Epidermal melanocyte (primary cell): Measurements from ENCODE around the gene STARD13.
"Not testable (repeated sequence)": the region's sequence is repeated elsewhere in the genome, so short reads cannot be mapped to it uniquely, and the experiment has no call there.

Experiments
- DNase-seq: peaks from one replicate; pipeline ENCODE4 v3.0.0; 2011; ENCODE audit warnings: low spot score; ENCODE audit not compliant: insufficient read length

The STARD13 gene

DNA sequence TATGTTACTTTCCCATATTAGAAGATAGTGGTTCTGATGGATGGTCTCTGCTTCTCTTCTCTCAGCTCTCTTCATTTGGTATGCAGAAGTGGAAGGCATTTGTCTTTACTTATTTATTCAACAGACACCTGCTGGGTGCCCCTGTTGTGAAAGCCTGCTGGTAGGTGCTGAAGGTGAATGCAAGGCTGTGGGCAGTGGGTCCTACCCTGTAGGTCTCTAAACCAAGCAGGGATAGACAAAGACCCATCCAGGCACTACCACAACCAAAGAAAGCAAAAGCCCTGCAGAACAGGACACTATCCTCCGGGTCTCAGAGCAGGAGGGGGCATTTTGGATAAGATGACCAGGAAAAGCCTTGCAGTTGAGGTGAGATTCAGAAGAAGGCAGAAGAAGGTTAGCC is 106.1 kb downstream of the STARD13 start:
- no peak for DNase-seq

- no peak for DNase-seq
These were observed 107.2 kb downstream of the STARD13 start for GRCh38 chr13:33178209-33178840.

DNA sequence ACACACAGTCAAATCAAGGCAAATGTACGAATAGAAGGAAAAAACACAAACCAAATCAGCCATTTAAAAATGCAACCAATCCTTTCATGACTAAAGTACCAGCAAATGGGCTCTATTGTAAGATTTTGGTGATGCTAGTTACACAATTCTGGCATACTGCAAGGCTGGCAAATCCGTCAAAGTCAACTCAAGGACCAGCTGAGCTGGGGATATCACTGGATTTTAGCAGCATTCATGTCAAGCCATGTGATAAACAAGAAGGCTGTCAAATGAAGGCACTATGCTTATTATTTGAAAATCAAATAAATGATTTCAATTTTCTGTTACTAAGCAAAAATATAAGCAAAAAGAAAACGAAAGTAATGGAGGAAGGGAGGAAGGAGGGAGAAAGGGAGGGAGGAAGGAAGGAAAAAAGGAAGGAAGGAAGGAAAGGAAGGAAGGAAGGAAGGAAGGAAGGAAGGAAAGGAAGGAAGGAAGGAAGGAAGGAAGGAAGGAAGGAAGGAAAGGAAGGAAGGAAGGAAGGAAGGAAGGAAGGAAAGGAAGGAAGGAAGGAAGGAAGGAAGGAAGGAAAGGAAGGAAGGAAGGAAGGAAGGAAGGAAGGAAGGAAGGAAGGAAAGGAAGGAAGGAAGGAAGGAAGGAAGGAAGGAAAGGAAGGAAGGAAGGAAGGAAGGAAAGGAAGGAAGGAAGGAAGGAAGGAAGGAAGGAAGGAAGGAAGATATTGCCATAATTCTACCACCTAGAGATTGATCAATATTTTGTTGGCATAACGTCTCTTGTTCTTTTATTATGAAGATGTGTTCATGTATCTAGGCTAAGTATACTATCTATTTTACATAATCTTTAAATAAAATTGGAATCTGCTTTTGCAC is 108.0 kb downstream of the STARD13 start:
- DNase-seq = not testable (repeated sequence)

GRCh38 chr13:33176526-33176925 is 109.0 kb downstream of the STARD13 start:
- no peak for DNase-seq

- DNase-seq = no peak
These were observed 109.6 kb downstream of the STARD13 start for GRCh38 chr13:33175991-33176390.

GRCh38 chr13:33174931-33175330 is 110.6 kb downstream of the STARD13 start:
- no peak for DNase-seq

GRCh38 chr13:33174491-33174890 is 111.1 kb downstream of the STARD13 start:
- DNase-seq = no peak

DNA sequence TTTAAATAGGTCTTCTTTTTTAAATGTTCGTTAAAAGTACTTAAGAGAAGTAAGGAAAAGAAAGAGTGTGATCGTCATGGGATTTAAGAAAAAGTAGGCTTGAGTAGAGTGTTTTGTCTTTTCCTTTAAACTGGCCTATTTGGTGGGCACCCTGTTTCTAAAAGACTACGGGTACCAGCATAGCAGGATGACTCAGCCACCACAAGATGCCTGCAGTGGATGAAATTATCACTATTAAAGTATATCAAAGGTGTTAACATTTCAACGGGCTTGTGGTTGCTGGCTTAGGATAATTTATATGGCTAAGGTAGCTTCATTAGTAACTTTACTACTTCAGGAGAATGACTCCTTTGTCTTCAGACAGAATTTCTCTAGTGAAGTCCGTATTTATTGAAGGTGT is 112.6 kb downstream of the STARD13 start:
- no peak for DNase-seq

- DNase-seq = no peak
These were observed 113.2 kb downstream of the STARD13 start for GRCh38 chr13:33172400-33172799.

GRCh38 chr13:33169273-33169980 is 116.1 kb downstream of the STARD13 start:
- no peak for DNase-seq

DNA sequence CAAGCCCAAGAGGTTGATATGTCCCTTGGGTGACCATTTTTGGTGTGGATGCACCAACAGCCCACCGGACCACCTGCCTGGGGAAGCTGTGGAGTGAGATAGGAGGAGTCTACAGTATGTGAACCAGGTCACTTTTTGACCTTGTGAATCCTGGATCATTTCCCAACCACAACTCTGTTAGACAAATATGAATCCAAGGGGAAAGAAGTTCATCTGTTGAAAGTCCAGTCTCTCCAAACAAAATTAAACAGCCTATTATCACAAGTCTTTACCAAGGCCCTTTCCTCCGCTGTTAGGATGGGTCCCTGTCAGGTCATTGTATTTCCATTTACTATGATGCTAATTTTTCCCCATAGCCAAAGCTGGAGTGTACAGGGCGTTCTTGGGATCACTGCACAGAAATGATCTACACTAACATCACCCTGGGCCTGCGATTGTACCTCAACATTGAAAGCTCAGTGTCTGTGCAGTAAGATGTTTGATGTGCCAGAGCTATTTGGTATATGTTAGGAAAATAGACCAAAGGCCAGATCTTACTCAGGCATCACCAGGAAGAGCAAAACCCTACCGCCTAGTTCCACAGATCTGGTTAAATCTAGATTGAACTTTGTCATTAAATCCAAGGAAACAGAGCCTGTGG is 117.1 kb downstream of the STARD13 start:
- DNase-seq = no peak

GRCh38 chr13:33167491-33167890 is 118.1 kb downstream of the STARD13 start:
- no peak for DNase-seq

GRCh38 chr13:33165787-33166186 is 119.8 kb downstream of the STARD13 start:
- no peak for DNase-seq

DNA sequence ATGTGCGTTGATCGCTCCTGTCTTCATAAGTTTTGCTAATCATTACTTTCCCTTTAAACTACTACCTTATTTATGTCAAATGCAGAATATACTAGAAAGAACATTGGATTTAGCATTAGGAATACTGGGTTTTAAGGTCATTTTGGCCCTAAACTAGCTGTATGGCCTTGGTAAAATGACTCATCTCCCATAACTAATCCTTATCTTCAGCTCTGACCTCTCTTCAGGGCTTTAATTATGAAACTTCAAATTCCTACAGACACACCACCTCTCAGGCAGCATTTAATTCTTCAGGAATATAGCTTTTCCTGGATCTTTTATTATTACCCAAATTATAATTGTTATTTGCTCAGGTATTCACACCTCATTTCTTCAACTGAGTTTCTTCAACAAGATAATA is 121.2 kb downstream of the STARD13 start:
- no peak for DNase-seq

GRCh38 chr13:33162725-33163124 is 122.8 kb downstream of the STARD13 start:
- DNase-seq = not testable (repeated sequence)

DNA sequence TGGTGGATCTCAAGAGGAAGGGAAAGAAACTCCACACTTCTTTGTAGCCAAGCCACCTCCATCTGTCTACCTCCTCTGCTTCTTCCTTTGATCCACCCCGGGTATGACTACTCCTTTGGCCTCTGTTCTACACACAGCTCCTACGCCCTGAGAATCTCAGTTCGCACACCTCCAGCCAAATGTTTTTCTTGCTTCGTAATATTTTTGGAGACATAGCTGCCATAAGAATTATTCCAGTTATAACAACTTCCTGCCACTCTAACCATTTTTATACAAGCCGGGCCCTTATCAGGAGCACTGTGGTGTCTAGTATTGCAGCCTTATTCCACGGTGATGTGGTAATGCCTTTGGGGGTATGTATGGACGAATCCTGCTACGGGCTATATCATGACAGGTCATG is 126.7 kb downstream of the STARD13 start:
- DNase-seq = no peak

DNA sequence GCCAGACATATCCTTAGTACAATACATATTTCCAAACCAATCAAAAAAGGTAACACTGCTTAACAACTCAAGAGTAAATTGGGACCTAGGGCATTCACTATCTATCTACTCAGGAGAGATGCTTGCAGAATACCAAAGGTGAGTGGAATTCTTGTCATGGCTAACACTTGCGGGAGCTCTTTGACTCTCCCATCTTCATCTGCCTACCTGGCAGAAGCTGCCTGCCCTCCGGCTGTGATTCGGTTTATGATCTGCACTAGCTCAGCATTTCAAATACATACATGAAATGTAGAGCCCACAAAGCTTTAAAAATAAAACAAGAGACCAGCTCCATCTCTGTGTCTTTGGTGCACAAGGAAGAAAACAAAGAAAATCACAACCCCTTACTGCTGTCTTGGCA is 127.3 kb downstream of the STARD13 start:
- DNase-seq = no peak

DNA sequence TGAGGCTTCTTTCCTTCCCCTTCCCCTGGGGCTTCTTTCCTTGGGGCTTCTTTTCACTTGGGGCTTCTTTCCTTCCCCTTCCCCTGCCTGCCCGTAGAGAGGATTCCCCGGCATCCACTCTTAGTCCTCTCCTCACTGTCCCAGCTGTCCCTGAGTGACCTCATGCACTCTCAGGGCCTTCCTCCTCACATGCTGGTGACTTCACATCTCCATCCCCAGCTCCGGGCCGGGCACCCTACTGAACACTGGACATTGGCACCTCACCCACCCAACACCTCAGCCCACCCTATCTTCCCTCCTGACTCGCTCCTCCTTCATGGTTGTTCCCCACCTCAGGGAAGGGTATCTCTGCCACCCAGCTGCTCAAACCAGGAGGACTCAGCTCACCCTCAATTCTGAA is 130.6 kb downstream of the STARD13 start:
- DNase-seq = no peak

- no peak for DNase-seq
These were observed 131.8 kb downstream of the STARD13 start for GRCh38 chr13:33153421-33154404.

GRCh38 chr13:33152389-33152788 is 133.2 kb downstream of the STARD13 start:
- no peak for DNase-seq

- DNase-seq = no peak
These were observed 134.9 kb downstream of the STARD13 start for GRCh38 chr13:33150662-33151061.
